Liver (tissue), 9 donors: ENCODE results near the gene TECPR1. TPM values are rescaled to one million over a fixed set of nuclear protein-coding genes. Genes with fewer than 3 reads are reported as not detected.

Experiments used
- DNase-seq: peaks from one replicate; pipeline ENCODE4 v3.0.0-alpha.2; 2017; ENCODE audit warnings: low spot score
- H3K27ac ChIP-seq, 2 donors: one replicate each; pipeline ENCODE4 v1.7.0; 2013; ENCODE audit warnings: inconsistent platforms in 2 of 2, low read length in 2 of 2, control low read depth in 1 of 2, low read depth in 1 of 2, mild to moderate bottlenecking in 1 of 2
- H3K27me3 ChIP-seq, 4 donors: one replicate each; pipeline versions ENCODE4 v1.6.1 to v1.7.0; 2013; ENCODE audit warnings: low read length in 3 of 4, inconsistent platforms in 1 of 4, mild to moderate bottlenecking in 1 of 4, moderate library complexity in 1 of 4; ENCODE audit not compliant: control insufficient read depth in 4 of 4, insufficient read depth in 4 of 4
- H3K36me3 ChIP-seq, 4 donors: one replicate each; pipeline versions ENCODE4 v1.6.1 to v1.7.0; 2013; ENCODE audit warnings: low read length in 3 of 4, mild to moderate bottlenecking in 3 of 4, low read depth in 1 of 4, moderate library complexity in 1 of 4; ENCODE audit not compliant: control insufficient read depth in 4 of 4, insufficient read depth in 3 of 4
- H3K4me1 ChIP-seq, 4 donors: one replicate each; pipeline versions ENCODE4 v1.6.1 to v1.7.0; 2013; ENCODE audit warnings: low read length in 3 of 4, mild to moderate bottlenecking in 3 of 4, moderate library complexity in 1 of 4; ENCODE audit not compliant: control insufficient read depth in 4 of 4, insufficient read depth in 4 of 4
- H3K4me3 ChIP-seq, 3 donors: one replicate each; pipeline versions ENCODE4 v1.6.1 to v1.7.0; 2013; ENCODE audit warnings: low read length in 3 of 3, control low read depth in 1 of 3, low read depth in 1 of 3, mild to moderate bottlenecking in 1 of 3
- H3K9ac ChIP-seq, 2 donors: one replicate each; pipeline ENCODE4 v1.7.0; 2013; ENCODE audit warnings: low read length in 2 of 2, mild to moderate bottlenecking in 2 of 2, moderate library complexity in 2 of 2, control low read depth in 1 of 2, low read depth in 1 of 2
- H3K9me3 ChIP-seq, 4 donors: one replicate each; pipeline versions ENCODE4 v1.6.1 to v1.7.0; 2013; ENCODE audit warnings: low read length in 3 of 4; ENCODE audit not compliant: control insufficient read depth in 4 of 4
- CTCF ChIP-seq: fragments of 150-350 bp; IDR thresholded peaks from 2 replicates; pipeline ENCODE4 v1.5.1; 2017; ENCODE audit warnings: improper control_type of control experiment, low read depth, low read length; ENCODE audit not compliant: missing input control
- EGR1 ChIP-seq, 2 donors: IDR thresholded peaks; 2 replicates each; pipeline ENCODE4 v1.6.1; 2016 to 2018; ENCODE audit warnings: antibody characterized with exemption in 2 of 2, low read depth in 2 of 2
- FOXA1 ChIP-seq: IDR thresholded peaks from 2 replicates; pipeline ENCODE4 v1.6.1; 2016; ENCODE audit warnings: antibody characterized with exemption
- FOXA2 ChIP-seq: IDR thresholded peaks from 2 replicates; pipeline ENCODE4 v1.6.1; 2016; ENCODE audit warnings: antibody characterized with exemption
- GABPA ChIP-seq, 2 donors: IDR thresholded peaks in 1 of 2; conservative IDR thresholded peaks in 1 of 2; 2 replicates each; pipeline ENCODE4 v1.6.1; 2016; ENCODE audit warnings: antibody characterized with exemption in 2 of 2, mild to moderate bottlenecking in 1 of 2, moderate library complexity in 1 of 2
- HNF4A ChIP-seq, 2 donors: conservative IDR thresholded peaks; 2 replicates each; pipeline ENCODE4 v1.6.1; 2016; ENCODE audit warnings: antibody characterized with exemption in 2 of 2, mild to moderate bottlenecking in 2 of 2
- HNF4G ChIP-seq: IDR thresholded peaks from 2 replicates; pipeline ENCODE4 v1.6.1; 2016; ENCODE audit warnings: antibody characterized with exemption
- JUND ChIP-seq, 2 donors: IDR thresholded peaks; 2 replicates each; pipeline ENCODE4 v1.6.1; 2016; ENCODE audit warnings: antibody characterized with exemption in 2 of 2
- NR2F2 ChIP-seq: IDR thresholded peaks from 2 replicates; pipeline ENCODE4 v1.6.1; 2016; ENCODE audit warnings: antibody characterized with exemption
- RAD21 ChIP-seq, 2 donors: IDR thresholded peaks; 2 replicates each; pipeline ENCODE4 v1.6.1; 2016; ENCODE audit warnings: antibody characterized with exemption in 2 of 2, mild to moderate bottlenecking in 2 of 2
- RXRA ChIP-seq, 2 donors: IDR thresholded peaks; 2 replicates each; pipeline ENCODE4 v1.6.1; 2017 to 2018; ENCODE audit warnings: antibody characterized with exemption in 2 of 2, mild to moderate bottlenecking in 1 of 2
- SP1 ChIP-seq: IDR thresholded peaks from 2 replicates; pipeline ENCODE4 v1.6.1; 2018; ENCODE audit warnings: antibody characterized with exemption, mild to moderate bottlenecking
- TAF1 ChIP-seq: conservative IDR thresholded peaks from 2 replicates; pipeline ENCODE4 v1.6.1; 2016; ENCODE audit warnings: antibody characterized with exemption, mild to moderate bottlenecking
- YY1 ChIP-seq: IDR thresholded peaks from 2 replicates; pipeline ENCODE4 v1.6.1; 2016; ENCODE audit warnings: antibody characterized with exemption, mild to moderate bottlenecking
- WGBS: extraction: QIAGEN DNeasy Blood & Tissue Kit; methylation state at CpG from one replicate; pipeline ENCODE4 v1.1.7; 2013; 5-methylcytosine and 5-hydroxymethylcytosine counted together
- polyA plus RNA-seq, 2 donors: library from polyadenylated mRNA; stranded (reverse) in 1 of 2; unstranded in 1 of 2; fragments of 200-250 nt in 1 of 2; fragments of >200 nt in 1 of 2; fragmentation: Nextera tagmentation in 1 of 2; extraction: Ambion mirVana in 1 of 2; gene quantifications; one replicate each; pipeline versions ENCODE4 v1.2.1 to v1.2.3, GENCODE V29; 2013 to 2015
- total RNA-seq, 2 donors: library from RNA; depleted of rRNA; stranded (reverse); fragments of >200 nt; gene quantifications; one replicate each; pipeline ENCODE4 v1.2.3, GENCODE V29; 2014
- TF ChIP-seq, protein P1 (sequence below): IDR thresholded peaks from 2 replicates; pipeline ENCODE4 v1.6.1; 2016; ENCODE audit warnings: antibody characterized with exemption
- TF ChIP-seq, protein P2 (sequence below): IDR thresholded peaks from 2 replicates; pipeline ENCODE4 v1.6.1; 2016; ENCODE audit warnings: antibody characterized with exemption
- TF ChIP-seq, protein P3 (sequence below): IDR thresholded peaks from 2 replicates; pipeline ENCODE4 v1.6.1; 2016; ENCODE audit warnings: antibody characterized with exemption
- TF ChIP-seq, protein P4 (sequence below): IDR thresholded peaks from 2 replicates; pipeline ENCODE4 v1.6.1; 2016; ENCODE audit warnings: antibody characterized with exemption, mild to moderate bottlenecking
- donor health status: healthy.
- donor health status: healthy.
- donor health status: healthy.
- donor health status: healthy.
- donor health status: healthy.

TECPR1 gene
- total and polyA plus RNA-seq, 4 donors = 3.3 to 16.3 (median 7.8) TPM

GRCh38 chr7:98234429-98235147, 17.4 kb downstream of the TECPR1 start:
- Histone ChIP-seq H3K4me1 (no peaks in the 10 kb centered on the region), H3K36me3 (peaks cover 0 to 17% (median 5%) of the 10 kb centered on the region in 4 donors), H3K4me3 (no peak overlapping the region), H3K9ac (no peak overlapping the region), H3K27ac (no peak overlapping the region), H3K9me3 (no peaks in the 10 kb centered on the region), H3K27me3 (no peaks in the 10 kb centered on the region)
- no peak for DNase-seq
- 97% methylated on average over 10 of the region's 10 CpGs for WGBS
- TF ChIP-seq, protein P1, sequence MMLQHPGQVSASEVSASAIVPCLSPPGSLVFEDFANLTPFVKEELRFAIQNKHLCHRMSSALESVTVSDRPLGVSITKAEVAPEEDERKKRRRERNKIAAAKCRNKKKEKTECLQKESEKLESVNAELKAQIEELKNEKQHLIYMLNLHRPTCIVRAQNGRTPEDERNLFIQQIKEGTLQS = no peak
- TF ChIP-seq CTCF (no peak), TAF1 (no peak), FOXA1 (no peak), HNF4G (no peak), EGR1 (IDR thresholded peaks at IDR 0.05; ENCODE audit: low read depth in 2 of 2) (no peak), GABPA (IDR thresholded peaks at IDR 0.05 in 1 of 2, conservative IDR thresholded peaks at IDR 0.05 in 1 of 2) (no peak), FOXA2 (no peak), HNF4A (conservative IDR thresholded peaks at IDR 0.05) (no peak), RAD21 (IDR thresholded peaks at IDR 0.05) (no peak), YY1 (no peak), JUND (IDR thresholded peaks at IDR 0.05) (no peak), SP1 (no peak), RXRA (IDR thresholded peaks at IDR 0.05) (no peak), NR2F2 (no peak)
- TF ChIP-seq, protein P2, sequence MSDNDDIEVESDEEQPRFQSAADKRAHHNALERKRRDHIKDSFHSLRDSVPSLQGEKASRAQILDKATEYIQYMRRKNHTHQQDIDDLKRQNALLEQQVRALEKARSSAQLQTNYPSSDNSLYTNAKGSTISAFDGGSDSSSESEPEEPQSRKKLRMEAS = no peak
- TF ChIP-seq, protein P3, sequence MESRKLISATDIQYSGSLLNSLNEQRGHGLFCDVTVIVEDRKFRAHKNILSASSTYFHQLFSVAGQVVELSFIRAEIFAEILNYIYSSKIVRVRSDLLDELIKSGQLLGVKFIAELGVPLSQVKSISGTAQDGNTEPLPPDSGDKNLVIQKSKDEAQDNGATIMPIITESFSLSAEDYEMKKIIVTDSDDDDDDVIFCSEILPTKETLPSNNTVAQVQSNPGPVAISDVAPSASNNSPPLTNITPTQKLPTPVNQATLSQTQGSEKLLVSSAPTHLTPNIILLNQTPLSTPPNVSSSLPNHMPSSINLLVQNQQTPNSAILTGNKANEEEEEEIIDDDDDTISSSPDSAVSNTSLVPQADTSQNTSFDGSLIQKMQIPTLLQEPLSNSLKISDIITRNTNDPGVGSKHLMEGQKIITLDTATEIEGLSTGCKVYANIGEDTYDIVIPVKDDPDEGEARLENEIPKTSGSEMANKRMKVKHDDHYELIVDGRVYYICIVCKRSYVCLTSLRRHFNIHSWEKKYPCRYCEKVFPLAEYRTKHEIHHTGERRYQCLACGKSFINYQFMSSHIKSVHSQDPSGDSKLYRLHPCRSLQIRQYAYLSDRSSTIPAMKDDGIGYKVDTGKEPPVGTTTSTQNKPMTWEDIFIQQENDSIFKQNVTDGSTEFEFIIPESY = no peak
- TF ChIP-seq, protein P4, sequence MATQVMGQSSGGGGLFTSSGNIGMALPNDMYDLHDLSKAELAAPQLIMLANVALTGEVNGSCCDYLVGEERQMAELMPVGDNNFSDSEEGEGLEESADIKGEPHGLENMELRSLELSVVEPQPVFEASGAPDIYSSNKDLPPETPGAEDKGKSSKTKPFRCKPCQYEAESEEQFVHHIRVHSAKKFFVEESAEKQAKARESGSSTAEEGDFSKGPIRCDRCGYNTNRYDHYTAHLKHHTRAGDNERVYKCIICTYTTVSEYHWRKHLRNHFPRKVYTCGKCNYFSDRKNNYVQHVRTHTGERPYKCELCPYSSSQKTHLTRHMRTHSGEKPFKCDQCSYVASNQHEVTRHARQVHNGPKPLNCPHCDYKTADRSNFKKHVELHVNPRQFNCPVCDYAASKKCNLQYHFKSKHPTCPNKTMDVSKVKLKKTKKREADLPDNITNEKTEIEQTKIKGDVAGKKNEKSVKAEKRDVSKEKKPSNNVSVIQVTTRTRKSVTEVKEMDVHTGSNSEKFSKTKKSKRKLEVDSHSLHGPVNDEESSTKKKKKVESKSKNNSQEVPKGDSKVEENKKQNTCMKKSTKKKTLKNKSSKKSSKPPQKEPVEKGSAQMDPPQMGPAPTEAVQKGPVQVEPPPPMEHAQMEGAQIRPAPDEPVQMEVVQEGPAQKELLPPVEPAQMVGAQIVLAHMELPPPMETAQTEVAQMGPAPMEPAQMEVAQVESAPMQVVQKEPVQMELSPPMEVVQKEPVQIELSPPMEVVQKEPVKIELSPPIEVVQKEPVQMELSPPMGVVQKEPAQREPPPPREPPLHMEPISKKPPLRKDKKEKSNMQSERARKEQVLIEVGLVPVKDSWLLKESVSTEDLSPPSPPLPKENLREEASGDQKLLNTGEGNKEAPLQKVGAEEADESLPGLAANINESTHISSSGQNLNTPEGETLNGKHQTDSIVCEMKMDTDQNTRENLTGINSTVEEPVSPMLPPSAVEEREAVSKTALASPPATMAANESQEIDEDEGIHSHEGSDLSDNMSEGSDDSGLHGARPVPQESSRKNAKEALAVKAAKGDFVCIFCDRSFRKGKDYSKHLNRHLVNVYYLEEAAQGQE = no peak
